ENCODE measurements around the gene RTL1. TPM values are rescaled to one million over a fixed set of nuclear protein-coding genes. Genes with fewer than 3 reads are reported as not detected.

RTL1 gene
- total RNA-seq, 1 experiment from 2014 or later, result not detected

DNA sequence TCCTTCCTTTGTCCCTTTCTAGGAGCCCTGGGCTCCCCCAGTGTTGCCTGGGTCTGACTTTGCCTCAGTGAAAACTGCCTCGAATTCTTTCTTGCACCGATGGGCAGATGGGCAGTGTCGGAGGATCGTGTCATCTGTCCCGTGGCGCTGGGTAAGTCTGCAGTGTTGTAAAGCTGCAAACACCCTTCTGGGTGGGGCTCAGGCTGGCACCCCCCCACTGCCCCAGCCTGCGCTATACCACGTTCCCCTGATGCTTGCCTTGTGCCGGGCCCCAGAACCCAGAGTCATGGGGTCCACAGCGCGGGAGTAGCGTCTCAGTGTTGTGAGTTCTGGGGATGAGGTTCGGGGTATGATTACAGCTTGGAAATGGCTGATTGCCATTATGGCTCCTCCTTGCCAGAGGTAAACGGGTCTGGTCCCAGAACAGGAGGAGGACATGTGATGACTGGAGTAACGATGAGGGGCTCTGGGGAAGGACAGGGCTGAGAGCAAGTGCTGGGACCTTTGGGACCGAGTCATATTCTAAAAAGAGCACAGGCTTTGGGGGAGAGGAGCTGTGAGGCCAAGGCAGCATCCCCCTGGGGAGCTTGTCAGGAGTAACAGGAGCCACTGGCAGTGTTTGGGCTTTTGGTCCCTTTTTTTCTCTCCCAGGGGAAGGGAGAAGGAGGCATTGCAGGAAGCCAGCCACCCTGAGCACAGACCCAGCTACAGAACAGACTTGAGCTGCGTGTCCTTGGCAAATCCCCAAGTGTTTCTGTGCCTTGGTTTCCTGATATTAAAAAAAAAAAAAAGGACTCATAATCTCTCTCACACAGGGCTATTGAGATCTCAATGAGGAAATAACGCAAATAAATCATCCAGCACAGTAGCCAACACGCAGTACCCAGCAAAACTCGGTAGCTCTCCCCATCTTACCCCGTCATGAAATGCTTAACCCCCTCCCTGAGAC is 4.3 kb downstream of the RTL1 start:
- DNase-seq (ENCODE audit: extremely low read depth, low read depth), result no peak

GRCh38 chr14:100898465-100898864 is 5.1 kb downstream of the RTL1 start:
- no peak for DNase-seq (ENCODE audit: extremely low read depth, low read depth)

DNA sequence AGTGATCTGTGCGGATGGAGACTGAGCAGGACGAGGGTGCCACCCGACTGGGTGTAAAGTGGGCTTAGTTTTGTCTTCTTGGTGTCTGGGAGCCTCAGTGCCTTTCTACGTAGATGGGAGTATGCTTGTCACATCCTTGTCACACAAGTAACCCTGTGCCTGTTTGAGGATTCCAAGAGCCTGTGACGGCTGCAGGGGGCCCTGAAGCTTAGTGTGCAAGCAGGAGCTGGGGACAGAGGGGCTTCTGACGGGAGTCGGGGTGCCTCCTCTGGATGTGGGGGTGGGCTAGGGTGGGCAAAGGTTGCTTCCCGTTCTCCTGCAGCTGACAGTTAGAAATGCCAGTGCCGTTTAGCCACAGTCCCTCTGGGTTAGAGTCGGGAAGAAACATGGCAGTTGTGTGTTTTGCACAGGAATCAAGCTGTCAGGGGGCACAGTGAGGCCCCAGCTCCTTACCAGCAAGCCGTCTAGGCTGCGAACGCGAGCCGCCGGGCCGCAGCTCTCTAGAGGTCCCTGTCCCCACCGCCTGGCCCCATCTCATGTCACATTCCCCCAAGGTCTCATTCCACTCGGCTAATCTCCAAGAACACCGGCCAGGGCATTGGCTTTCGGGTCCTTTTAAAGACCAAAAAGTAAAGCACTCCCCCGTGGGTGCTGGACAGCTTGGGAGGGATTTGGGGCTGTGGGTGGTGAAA is 7.0 kb downstream of the RTL1 start:
- no peak for DNase-seq (ENCODE audit: extremely low read depth, low read depth)

DNA sequence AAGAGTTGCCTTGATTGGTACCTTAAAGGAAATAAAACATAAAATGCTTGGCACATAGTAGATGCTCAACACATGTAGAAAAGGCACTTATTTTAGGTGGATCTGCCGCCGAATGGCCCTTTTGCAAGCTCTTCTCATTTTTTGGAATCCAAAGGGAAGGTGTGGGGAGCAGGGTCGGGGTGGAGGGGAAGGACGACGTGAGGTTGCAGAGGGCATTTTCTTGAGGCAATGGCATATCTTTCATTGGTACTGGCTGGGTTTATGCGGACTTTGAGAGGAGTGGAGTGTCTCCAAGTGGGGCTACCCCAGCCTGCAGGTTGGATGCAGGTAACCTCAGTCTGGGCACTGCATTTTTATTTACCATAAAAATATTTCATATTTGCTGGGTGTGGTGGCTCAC is 8.1 kb downstream of the RTL1 start:
- DNase-seq (ENCODE audit: extremely low read depth, low read depth), result no peak

GRCh38 chr14:100894416-100894815 is 9.1 kb downstream of the RTL1 start:
- DNase-seq (ENCODE audit: extremely low read depth, low read depth), result no peak

DNA sequence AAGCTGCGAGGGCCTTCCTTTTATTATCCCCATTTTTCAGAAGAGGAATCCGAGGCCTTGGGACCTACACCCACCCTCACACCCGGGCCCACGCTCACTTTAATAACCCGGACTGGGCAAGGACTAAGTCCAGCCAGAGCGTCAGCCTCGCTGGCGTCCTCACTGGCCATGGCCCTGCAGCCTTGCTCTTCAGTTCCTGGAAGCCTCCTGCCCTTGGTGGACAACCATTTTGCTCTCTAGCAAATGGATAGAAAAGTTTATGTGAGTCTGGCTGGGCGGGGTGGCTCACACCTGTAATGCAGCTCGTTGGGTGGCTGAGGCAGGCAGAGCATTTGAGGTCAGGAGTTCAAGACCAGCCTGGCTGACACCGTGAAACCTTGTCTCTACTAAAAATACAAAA is 9.8 kb downstream of the RTL1 start:
- DNase-seq (ENCODE audit: extremely low read depth, low read depth), result no peak

- no peak for DNase-seq (ENCODE audit: extremely low read depth, low read depth)
These were observed 10.3 kb downstream of the RTL1 start for GRCh38 chr14:100893228-100893601.

- no peak for DNase-seq (ENCODE audit: extremely low read depth, low read depth)
These were observed 10.9 kb downstream of the RTL1 start for GRCh38 chr14:100892496-100893227.

- no peak for DNase-seq (ENCODE audit: extremely low read depth, low read depth)
These were observed 11.7 kb downstream of the RTL1 start for GRCh38 chr14:100891501-100892445.

DNA sequence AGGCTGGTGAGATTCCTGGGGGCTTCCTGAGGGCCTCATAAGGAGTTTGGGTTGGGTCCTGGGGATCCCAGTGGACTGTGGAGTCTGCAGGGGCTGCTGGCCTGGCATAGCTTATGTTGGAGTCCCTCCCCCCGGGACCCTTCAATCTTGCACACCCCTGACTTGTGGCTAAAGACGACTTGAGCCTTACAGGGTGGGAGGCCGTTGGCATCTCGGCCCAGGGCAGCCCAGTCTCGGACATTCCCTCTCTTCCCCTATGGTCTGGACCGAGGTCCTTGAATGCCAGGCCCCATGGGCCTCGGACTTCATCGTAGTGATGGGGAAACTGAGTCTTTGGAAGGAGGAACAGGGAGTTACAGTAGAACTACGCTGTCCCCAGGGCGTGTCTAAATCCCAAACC is 12.5 kb downstream of the RTL1 start:
- DNase-seq (ENCODE audit: extremely low read depth, low read depth), result no peak

GRCh38 chr14:100890061-100890850 is 13.3 kb downstream of the RTL1 start:
- no peak for DNase-seq (ENCODE audit: extremely low read depth, low read depth)

DNA sequence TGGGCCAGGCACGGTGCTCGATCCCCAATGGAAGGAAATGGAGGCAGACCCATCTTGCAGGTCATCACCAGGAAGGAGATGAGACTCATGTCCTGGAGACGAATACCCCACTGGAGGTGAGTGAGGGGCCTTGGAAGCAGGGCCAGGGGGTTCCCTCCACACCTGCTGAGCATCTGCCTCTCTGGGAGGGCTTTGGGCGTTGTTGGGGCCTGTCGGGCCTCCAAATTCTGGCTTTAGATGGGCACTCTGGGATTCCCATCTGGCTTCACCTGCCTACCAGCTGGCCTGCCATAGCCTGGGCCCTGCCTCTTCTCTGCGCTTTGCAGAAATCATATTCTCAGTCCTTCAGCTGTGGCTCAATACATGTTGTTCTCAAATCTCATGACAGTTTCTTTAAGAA is 13.9 kb downstream of the RTL1 start:
- DNase-seq (ENCODE audit: extremely low read depth, low read depth), result no peak

DNA sequence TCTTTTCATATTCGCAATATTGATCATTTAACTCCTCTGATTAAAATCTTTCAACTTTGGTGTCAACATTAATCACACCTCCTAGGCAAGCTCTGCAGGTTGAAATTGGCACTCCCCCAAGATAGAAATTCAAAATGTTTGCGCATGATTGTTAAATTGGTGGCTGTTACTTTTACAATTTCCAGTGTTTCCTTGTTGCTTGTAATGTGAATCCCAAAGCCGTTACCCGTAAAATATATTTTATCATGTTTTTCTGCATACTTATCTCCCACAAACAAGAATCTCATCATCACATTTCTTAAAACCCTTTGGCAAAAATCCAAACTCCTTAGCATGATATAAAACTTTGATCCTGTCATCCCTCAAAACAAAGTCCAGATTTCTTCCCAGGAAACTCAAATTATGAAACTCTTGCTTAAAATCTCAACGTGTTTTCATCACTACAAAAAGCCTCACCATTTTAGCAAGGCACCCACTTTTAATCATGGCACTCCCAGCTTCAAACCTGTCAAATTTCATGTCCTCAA is 14.7 kb downstream of the RTL1 start:
- no peak for DNase-seq (ENCODE audit: extremely low read depth, low read depth)

DNA sequence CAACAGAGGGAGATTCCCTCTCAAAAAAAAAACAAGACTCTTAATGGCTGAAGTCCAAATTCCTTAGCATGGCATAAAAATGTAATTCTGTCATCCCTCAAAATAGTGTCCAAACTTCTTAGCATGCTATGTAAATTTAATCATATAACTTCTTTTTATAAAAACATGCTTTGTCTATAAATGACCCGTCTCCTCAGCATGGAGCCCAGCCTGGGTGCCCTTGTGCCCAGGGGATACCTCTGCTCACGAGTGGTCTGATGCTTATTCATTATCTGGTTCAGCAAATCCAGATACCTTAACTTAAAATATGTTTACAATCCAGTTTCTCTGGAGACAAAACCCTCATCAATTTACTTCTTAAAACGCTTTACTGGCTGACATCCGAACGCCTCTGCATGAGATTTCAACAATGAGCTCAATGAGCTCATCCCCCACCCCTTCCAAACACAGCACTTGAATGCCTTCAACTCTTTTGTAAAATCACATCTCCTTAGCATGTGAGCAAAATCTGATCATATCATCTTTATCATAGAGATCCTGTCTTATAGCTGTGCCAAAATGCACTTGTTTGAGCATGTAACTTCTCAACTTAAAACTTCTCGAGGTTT is 15.7 kb downstream of the RTL1 start:
- DNase-seq (ENCODE audit: extremely low read depth, low read depth), result no peak

DNA sequence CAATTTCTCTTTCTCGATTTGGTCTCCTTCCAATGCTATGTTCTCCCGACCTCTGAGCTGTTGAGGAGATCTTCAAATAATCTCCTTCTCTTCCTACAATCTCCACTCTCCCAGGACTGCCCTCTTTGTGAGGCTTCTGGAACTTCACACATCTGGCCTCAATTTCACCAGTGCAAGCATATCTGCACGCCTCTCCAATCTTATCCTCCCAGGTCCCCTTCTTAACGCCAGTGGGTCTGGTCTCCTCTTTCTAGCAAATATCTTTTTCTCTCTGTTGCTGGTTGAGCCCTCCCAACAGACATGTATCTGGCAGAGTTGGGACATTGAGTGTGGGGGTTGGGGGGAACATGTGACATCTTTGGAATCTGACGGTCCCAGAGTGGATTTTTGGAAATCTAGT is 17.9 kb downstream of the RTL1 start:
- no peak for DNase-seq (ENCODE audit: extremely low read depth, low read depth)

GRCh38 chr14:100885196-100885595 is 18.3 kb downstream of the RTL1 start:
- no peak for DNase-seq (ENCODE audit: extremely low read depth, low read depth)

DNA sequence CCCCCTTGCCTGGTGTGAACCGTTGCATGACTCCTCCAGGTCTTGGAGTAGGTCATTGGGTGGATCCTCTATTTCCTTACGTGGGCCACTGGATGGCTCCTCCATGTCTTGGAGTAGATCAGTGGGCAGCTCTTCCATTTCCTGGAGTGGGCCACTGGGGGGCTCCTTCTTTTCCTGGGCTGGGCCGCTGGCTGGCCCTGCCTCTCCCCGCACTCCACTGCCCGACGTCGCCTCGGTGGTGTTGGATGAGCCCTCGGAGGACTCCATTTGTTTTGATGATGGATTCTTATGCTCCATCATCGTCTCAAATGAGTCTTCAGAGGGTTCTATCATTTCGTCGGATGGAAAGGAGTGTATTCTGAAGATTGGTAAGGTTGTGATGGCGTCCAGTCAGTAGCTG is 19.1 kb downstream of the RTL1 start:
- no peak for DNase-seq (ENCODE audit: extremely low read depth, low read depth)

- DNase-seq (ENCODE audit: extremely low read depth, low read depth), result no peak
These were observed 19.8 kb downstream of the RTL1 start for GRCh38 chr14:100883789-100884101.
